Measurements from ENCODE around the gene PTPRZ1. TPM values are rescaled to one million over a fixed set of nuclear protein-coding genes. Genes with fewer than 3 reads are reported as not detected.

Gene PTPRZ1
- total RNA-seq, 6 experiments from 2014 or later = 0.29 to 0.47 TPM; not detected in 4

- Histone ChIP-seq H3K27me3 (no peaks in the 10 kb centered on the region), H3K9me3 (no peaks in the 10 kb centered on the region), H3K4me3 (no peak overlapping the region), H3K4me1 (no peaks in the 10 kb centered on the region), H3K36me3 (no peaks in the 10 kb centered on the region), H3K27ac (no peak overlapping the region)
- no peak for TF ChIP-seq CTCF (IDR thresholded peaks at IDR 0.05)
- WGBS (ENCODE audit: insufficient coverage, low coverage, low lambda C conversion rate, missing lambda C conversion rate) = 60% methylated on average over 8 of the region's 8 CpGs
- ATAC-seq (no peak), DNase-seq (no peak)
- intact Hi-C loops (cut with DNase I) = no loop called here
Observed at GRCh38 chr7:121832347-121832746, 40.6 kb upstream of the PTPRZ1 start.

- Histone ChIP-seq H3K4me3 (no peak overlapping the region), H3K36me3 (no peaks in the 10 kb centered on the region), H3K27me3 (no peaks in the 10 kb centered on the region), H3K4me1 (no peaks in the 10 kb centered on the region), H3K9me3 (no peaks in the 10 kb centered on the region), H3K27ac (no peak overlapping the region)
- DNase-seq (no peak), ATAC-seq (no peak)
- intact Hi-C loops (cut with DNase I) = no loop called here
- TF ChIP-seq CTCF (IDR thresholded peaks at IDR 0.05) (no peak), POLR2A (IDR thresholded peaks at IDR 0.05) (no peak)
Observed at GRCh38 chr7:121833991-121834390, 39.0 kb upstream of the PTPRZ1 start.

GRCh38 chr7:121837462-121837861 lies 35.5 kb upstream of the PTPRZ1 start:
- Histone ChIP-seq H3K27ac (no peak overlapping the region), H3K27me3 (no peaks in the 10 kb centered on the region), H3K36me3 (no peaks in the 10 kb centered on the region), H3K4me3 (no peak overlapping the region), H3K9me3 (no peaks in the 10 kb centered on the region), H3K4me1 (no peaks in the 10 kb centered on the region)
- TF ChIP-seq CTCF (IDR thresholded peaks at IDR 0.05) (no peak), POLR2A (IDR thresholded peaks at IDR 0.05) (no peak)
- ATAC-seq = no peak
- 4% methylated on average over 1 of the region's 1 CpG for WGBS (ENCODE audit: insufficient coverage, low coverage, low lambda C conversion rate, missing lambda C conversion rate)
- no peak for DNase-seq
- intact Hi-C loops (cut with DNase I) = no loop called here

GRCh38 chr7:121847041-121847440 lies 25.9 kb upstream of the PTPRZ1 start:
- DNase-seq (no peak), ATAC-seq (no peak)
- Histone ChIP-seq H3K4me3 (no peak overlapping the region), H3K9me3 (no peaks in the 10 kb centered on the region), H3K36me3 (no peaks in the 10 kb centered on the region), H3K4me1 (no peaks in the 10 kb centered on the region), H3K27me3 (no peaks in the 10 kb centered on the region), H3K27ac (no peak overlapping the region)
- 53% methylated on average over 4 of the region's 4 CpGs for WGBS (ENCODE audit: insufficient coverage, low coverage, low lambda C conversion rate, missing lambda C conversion rate)
- TF ChIP-seq CTCF (IDR thresholded peaks at IDR 0.05) (no peak), POLR2A (IDR thresholded peaks at IDR 0.05) (no peak)
- intact Hi-C loops (cut with DNase I) = no loop called here

- Histone ChIP-seq H3K27me3 (no peaks in the 10 kb centered on the region), H3K9me3 (no peaks in the 10 kb centered on the region), H3K4me3 (no peak overlapping the region), H3K36me3 (no peaks in the 10 kb centered on the region), H3K27ac (no peak overlapping the region), H3K4me1 (no peaks in the 10 kb centered on the region)
- no peak for ATAC-seq
- DNase-seq = no peak
- TF ChIP-seq CTCF (IDR thresholded peaks at IDR 0.05) (no peak), POLR2A (IDR thresholded peaks at IDR 0.05) (no peak)
- intact Hi-C loops (cut with DNase I) = no loop called here
- 52% methylated on average over 2 of the region's 2 CpGs for WGBS (ENCODE audit: insufficient coverage, low coverage, low lambda C conversion rate, missing lambda C conversion rate)
Observed at GRCh38 chr7:121853307-121853706, 19.7 kb upstream of the PTPRZ1 start.
